GM19468 (cell line): ENCODE measurements around the gene RINL.
"Not testable (repeated sequence)": the region's sequence is repeated elsewhere in the genome, so short reads cannot be mapped to it uniquely, and the experiment has no call there.

Experiments used
- ATAC-seq: cut with Tn5 transposase; IDR thresholded peaks from one replicate; pipeline ENCODE4 v1.9.1; 2021; ENCODE audit warnings: mild to moderate bottlenecking, moderate library complexity, moderate number of reproducible peaks; ENCODE audit not compliant: unreplicated experiment; ENCODE audit errors: extremely low read depth

The RINL gene

DNA sequence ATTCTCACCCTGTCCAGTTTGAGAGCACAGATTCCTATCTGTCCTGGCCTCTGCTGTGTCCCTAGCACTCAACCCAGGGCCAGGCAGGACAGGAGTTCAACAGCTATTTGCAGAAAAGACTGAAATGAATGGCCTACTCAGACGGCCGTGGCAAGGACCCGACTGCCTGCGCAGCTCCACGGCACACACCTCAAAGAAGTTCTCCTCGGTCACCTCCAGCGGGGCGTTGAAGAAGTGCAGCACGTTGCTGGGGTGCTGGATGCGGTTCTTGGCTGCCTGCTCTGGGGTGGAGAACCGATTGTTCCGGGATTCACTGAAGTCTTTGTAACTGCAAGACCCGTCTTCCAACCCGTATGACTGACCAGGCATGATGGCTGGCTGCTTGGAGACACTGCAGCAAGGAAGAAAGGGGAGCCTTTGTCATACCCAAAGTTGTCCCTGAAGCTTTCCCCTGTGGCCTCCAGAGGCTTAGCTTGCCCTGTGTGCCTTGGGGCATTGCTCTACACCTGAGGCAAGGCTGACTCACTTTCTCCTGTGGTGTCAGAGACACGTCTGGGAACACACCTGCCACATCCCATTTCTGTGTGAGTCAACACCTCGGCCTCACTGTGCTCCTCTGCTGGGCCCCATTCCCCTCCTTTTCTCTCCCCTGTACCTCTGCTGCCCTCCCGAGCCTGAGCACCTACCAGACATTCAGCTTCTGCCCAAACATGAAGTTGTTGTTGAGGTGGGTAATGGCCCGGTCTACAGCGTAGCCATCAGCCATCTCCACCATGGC, 39.7 kb downstream of the RINL start:
- no peak for ATAC-seq

- ATAC-seq = no peak
These were observed 40.4 kb downstream of the RINL start for GRCh38 chr19:38837656-38838121.

- ATAC-seq = no peak
These were observed 41.0 kb downstream of the RINL start for GRCh38 chr19:38836983-38837626.

GRCh38 chr19:38836159-38836982, 41.7 kb downstream of the RINL start:
- no peak for ATAC-seq

GRCh38 chr19:38834590-38834989, 43.5 kb downstream of the RINL start:
- no peak for ATAC-seq

GRCh38 chr19:38834104-38834490, 44.0 kb downstream of the RINL start:
- ATAC-seq = no peak

DNA sequence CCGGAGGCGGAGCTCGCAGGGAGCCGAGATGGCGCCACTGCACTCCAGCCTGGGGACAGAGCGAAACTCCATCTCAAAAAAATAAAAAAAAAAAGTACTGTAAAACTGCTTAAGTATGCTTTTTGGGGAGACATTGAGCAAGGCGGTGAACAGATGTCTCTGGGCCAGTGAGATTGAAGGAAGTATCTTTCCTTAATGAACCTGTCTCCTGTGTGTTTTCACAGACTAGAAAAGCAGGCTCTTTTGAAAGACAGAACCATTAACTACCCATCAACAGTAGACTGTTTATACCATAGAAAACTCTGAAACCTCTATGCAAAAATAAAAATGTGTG, 45.0 kb downstream of the RINL start:
- no peak for ATAC-seq

GRCh38 chr19:38831142-38831605, 46.9 kb downstream of the RINL start:
- ATAC-seq = no peak

DNA sequence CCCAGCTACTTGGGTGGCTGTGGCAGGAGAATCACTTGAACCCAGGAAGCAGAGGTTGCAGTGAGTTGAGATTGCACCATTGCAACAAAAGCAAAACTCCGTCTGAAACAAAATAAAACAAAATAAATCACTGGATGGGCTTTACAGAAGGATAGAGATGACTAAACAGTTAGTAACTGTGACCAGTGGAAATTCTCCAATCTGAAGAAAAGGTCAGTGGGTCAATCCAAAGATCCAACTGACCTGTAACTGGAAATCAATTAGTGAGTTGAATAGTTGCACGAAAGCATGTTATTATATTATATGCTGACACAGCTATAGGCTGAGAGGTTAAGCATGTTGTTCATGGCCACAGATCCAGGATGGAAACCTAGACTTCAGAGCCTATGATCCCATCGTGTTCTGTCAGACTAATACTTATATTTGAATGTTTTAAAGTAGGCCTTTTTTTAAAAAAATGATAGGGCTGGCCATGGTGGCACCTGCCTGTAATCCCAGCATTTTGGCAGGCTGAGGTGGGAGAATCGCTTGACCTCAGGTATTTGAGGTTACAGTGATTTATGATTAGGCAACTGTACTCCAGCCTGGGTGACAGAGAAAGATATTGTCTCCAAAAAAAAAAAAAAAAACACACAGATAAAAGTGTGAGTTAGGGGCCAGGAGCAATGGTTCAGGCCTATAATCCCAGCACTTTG, 47.9 kb downstream of the RINL start:
- ATAC-seq = no peak

DNA sequence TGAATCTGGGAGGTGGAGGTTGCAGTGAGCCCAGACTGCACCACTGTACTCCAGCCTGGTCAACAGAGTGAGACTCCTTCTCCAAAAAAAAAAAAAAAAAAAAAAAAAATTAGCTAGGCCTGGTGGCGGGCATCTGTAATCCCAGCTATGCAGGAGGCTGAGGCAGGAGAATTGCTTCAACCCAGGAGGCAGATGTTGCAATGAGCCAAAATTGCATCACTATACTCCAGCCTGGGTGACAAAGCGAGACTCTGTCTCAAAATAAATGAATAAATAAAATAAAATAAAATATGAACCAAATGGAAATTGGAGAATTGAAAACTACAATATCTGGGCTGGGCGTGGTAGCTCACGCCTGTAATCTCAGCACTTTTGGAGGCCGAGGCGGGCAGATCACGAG, 48.9 kb downstream of the RINL start:
- not testable (repeated sequence) for ATAC-seq

GRCh38 chr19:38826856-38827551, 51.1 kb downstream of the RINL start:
- no peak for ATAC-seq

DNA sequence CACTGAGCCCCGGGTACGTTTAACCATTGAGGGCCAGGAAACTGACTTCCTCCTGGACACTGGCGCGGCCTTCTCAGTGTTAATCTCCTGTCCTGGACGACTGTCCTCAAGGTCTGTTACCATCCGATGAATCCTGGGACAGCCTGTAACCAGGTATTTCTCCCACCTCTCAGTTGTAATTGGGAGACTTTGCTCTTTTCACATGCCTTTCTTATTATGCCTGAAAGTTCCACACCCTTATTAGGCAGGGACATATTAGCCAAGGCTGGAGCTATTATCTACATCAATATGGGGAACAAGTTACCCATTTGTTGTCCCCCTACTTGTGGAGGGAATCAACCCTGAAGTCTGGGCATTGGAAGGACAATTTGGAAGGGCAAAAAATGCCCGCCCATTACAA, 52.1 kb downstream of the RINL start:
- not testable (repeated sequence) for ATAC-seq

DNA sequence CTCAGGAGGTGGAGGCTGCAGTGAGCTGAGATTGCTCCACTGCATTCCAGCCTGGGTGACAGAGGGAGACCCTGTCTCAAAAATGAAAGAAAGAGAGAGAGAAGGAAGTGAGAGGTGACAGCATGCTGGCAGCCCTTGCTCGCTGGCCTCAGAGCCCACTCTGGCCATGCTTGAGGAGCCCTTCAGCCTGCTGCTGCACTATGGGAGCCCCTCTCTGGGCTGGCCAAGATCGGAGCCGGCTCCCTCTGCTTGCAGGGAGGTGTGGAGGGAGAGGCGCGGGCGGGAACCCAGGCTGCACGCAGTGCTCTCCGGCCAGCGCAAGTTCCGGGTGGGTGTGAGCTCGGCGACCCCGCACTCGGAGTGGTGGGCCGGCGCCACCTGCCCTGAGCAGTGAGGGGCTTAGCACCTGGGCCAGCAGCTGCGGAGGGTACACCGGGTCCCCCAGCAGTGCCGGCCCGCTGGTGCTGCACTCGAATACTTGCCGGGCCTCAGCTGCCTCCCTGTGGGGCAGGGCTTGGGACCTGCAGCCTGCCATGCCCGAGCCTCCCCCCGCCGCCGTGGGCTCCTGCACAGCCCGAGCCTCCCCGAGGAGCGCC, 56.7 kb downstream of the RINL start:
- ATAC-seq = not testable (repeated sequence)

DNA sequence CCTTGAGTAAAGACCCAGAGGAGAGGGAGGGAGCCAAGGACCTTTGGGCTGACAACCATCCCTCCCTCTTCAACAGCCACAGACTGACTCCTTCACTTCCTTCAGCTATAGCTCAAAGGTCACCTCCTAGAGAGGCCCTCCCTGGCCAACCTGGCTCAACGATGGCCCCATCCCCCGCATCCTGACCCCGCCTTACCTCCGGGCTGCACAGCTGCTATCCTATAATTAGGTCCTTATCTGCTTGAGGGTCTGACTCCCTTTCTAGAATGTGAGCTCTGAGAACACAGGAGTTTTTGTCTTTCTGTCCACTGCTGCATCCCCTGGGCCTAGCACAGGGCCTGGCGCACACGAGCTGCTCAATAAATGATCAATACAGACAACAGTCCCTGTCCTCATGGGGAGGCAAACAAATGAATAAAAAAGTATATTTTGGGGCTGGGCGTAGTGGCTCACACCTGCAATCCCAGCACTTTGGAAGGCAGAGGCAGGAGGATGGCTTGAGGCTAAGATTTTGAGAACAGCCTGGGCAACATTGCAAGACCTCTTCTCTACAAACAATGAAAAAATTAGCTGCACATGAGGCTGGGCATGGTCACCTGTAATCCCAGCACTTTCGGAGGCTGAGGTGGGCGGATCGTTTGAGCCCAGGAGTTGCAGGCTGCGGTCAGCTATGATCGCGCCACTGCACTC, 58.7 kb downstream of the RINL start:
- no peak for ATAC-seq
